A549 (cell line): ENCODE measurements around the gene MBP. TPM values are rescaled to one million over a fixed set of nuclear protein-coding genes. Genes with fewer than 3 reads are reported as not detected.

ENCODE experiments used
- ATAC-seq, 2 experiments: fragments of 200-7000 bp in 1 of 2; fragments of >200 bp in 1 of 2; cut with Nextera tagmentation in 1 of 2; cut with Tn5 transposase in 1 of 2; 3 replicates each; pipeline versions ENCODE4 v1.8.0 to v1.9.1; 2018 to 2020; ENCODE audit warnings: mild to moderate bottlenecking in 1 of 2, moderate library complexity in 1 of 2
- CTCF ChIA-PET: fragments of 300-600 bp; sonication (Branson Sonifier 250); formaldehyde crosslinking; extraction: SDS; loops from one replicate; lab custom pipeline; 2021; ENCODE audit warnings: antibody characterized with exemption, inconsistent platforms; lab: Yijun Ruan, JAX
- POLR2A ChIA-PET: fragments of 350-600 bp; formaldehyde crosslinking; extraction: SDS; loops from one replicate; lab custom pipeline; 2021; ENCODE audit warnings: antibody characterized with exemption, inconsistent platforms; lab: Yijun Ruan, JAX
- DNase-seq, 2 experiments: peaks; one replicate each; pipeline versions ENCODE4 v3.0.0 to v3.0.0-alpha.2; 2011 to 2016; ENCODE audit warnings: low read depth in 1 of 2, low spot score in 1 of 2
- FAIRE-seq: peaks from 2 replicates; lab custom pipeline; 2011; peaks lifted over from hg19 to GRCh38; lab: Jason Lieb, UNC
- H3K27ac ChIP-seq, 2 experiments: fragments of >200 bp; sonication (Bioruptor Twin); formaldehyde crosslinking; 3 replicates each; pipeline ENCODE4 v1.5.1; 2016 to 2017
- H3K4me1 ChIP-seq: fragments of >200 bp; sonication (Bioruptor Twin); formaldehyde crosslinking; 3 replicates; pipeline ENCODE4 v1.6.1; 2016
- H3K4me2 ChIP-seq: fragments of >200 bp; sonication (Bioruptor Twin); formaldehyde crosslinking; 3 replicates; pipeline ENCODE4 v1.6.1; 2016
- H3K4me3 ChIP-seq: fragments of >200 bp; sonication (Bioruptor Twin); formaldehyde crosslinking; 3 replicates; pipeline ENCODE4 v1.5.1; 2016
- H3K9me3 ChIP-seq: fragments of >200 bp; sonication (Bioruptor Twin); formaldehyde crosslinking; 3 replicates; pipeline ENCODE4 v1.6.1; 2016
- ATOH8 ChIP-seq: fragments of 250-450 bp; sonication (Bioruptor Pico); IDR thresholded peaks from 2 replicates; pipeline ENCODE4 v1.5.0; 2020; ENCODE audit warnings: low read depth, mild to moderate bottlenecking, moderate library complexity
- BHLHE40 ChIP-seq: IDR thresholded peaks from 2 replicates; pipeline ENCODE4 v1.6.1; 2012; ENCODE audit warnings: low read depth, low read length, inconsistent platforms
- CBX2 ChIP-seq: fragments of 200-600 bp; sonication (generic); IDR thresholded peaks from 2 replicates; pipeline ENCODE4 v1.6.1; 2016; ENCODE audit warnings: low read depth, mild to moderate bottlenecking, borderline replicate concordance
- CBX8 ChIP-seq: fragments of 200-600 bp; sonication (generic); IDR thresholded peaks from 2 replicates; pipeline ENCODE4 v1.6.1; 2016
- CEBPB ChIP-seq, 2 experiments: fragments of >200 bp in 1 of 2; sonication (Bioruptor Twin) in 1 of 2; formaldehyde crosslinking in 1 of 2; IDR thresholded peaks; 2 replicates each; pipeline ENCODE4 v1.6.1; 2012 to 2016
- ELK1 ChIP-seq: fragments of 150-350 bp; IDR thresholded peaks from 2 replicates; pipeline ENCODE4 v1.6.1; 2014; ENCODE audit warnings: low read depth, mild to moderate bottlenecking, low read length
- EP300 ChIP-seq, 2 experiments: fragments of >200 bp; sonication (Bioruptor Twin); formaldehyde crosslinking; IDR thresholded peaks; 2 replicates in 1 of 2; 3 replicates in 1 of 2; pipeline ENCODE4 v1.6.1; 2016 to 2017
- FOSL2 ChIP-seq, 2 experiments: fragments of 450-650 bp in 1 of 2; fragments of >200 bp in 1 of 2; sonication (Bioruptor Twin) in 1 of 2; formaldehyde crosslinking; IDR thresholded peaks; 2 replicates each; pipeline versions ENCODE4 v1.5.0 to v1.6.1; 2016 to 2020; ENCODE audit warnings: mild to moderate bottlenecking in 1 of 2, moderate library complexity in 1 of 2
- HES2 ChIP-seq: fragments of >200 bp; sonication (Bioruptor Twin); formaldehyde crosslinking; IDR thresholded peaks from 2 replicates; pipeline ENCODE4 v1.6.1; 2016
- HOXB5 ChIP-seq: fragments of 250-450 bp; sonication (Bioruptor Pico); IDR thresholded peaks from 2 replicates; pipeline ENCODE4 v1.5.0; 2020; ENCODE audit warnings: mild to moderate bottlenecking, moderate library complexity
- JUN ChIP-seq, 2 experiments: fragments of >200 bp; sonication (Bioruptor Twin); formaldehyde crosslinking; IDR thresholded peaks; 2 replicates in 1 of 2; 3 replicates in 1 of 2; pipeline ENCODE4 v1.6.1; 2016 to 2017
- JUNB ChIP-seq: fragments of >200 bp; sonication (Bioruptor Twin); formaldehyde crosslinking; IDR thresholded peaks from 2 replicates; pipeline ENCODE4 v1.6.1; 2016
- KDM5A ChIP-seq: fragments of 200-600 bp; sonication (generic); IDR thresholded peaks from 2 replicates; pipeline ENCODE4 v1.6.1; 2016; ENCODE audit warnings: antibody characterized with exemption, mild to moderate bottlenecking
- POLR2AphosphoS2 ChIP-seq: conservative IDR thresholded peaks from 2 replicates; pipeline ENCODE4 v1.6.1; 2012; ENCODE audit warnings: low read length, improper control_type of control experiment, inconsistent platforms
- RAD21 ChIP-seq, 2 experiments: fragments of >200 bp in 1 of 2; sonication (Bioruptor Twin) in 1 of 2; formaldehyde crosslinking in 1 of 2; IDR thresholded peaks in 1 of 2; conservative IDR thresholded peaks in 1 of 2; 2 replicates in 1 of 2; 3 replicates in 1 of 2; pipeline ENCODE4 v1.6.1; 2012 to 2018; ENCODE audit warnings: inconsistent platforms in 1 of 2
- RCOR1 ChIP-seq: fragments of 150-350 bp; IDR thresholded peaks from 2 replicates; pipeline ENCODE4 v1.6.1; 2014; ENCODE audit warnings: antibody characterized with exemption, low read length, low read depth
- RFX5 ChIP-seq: fragments of 450-650 bp; IDR thresholded peaks from 2 replicates; pipeline ENCODE4 v1.7.1; 2014; ENCODE audit warnings: antibody characterized with exemption, mild to moderate bottlenecking, moderate library complexity
- RNF2 ChIP-seq: fragments of 200-600 bp; sonication (generic); IDR thresholded peaks from 2 replicates; pipeline ENCODE4 v1.6.1; 2016; ENCODE audit warnings: low read depth, mild to moderate bottlenecking, antibody characterized with exemption, moderate library complexity, borderline replicate concordance
- SMC3 ChIP-seq: fragments of >200 bp; sonication (Bioruptor Twin); formaldehyde crosslinking; IDR thresholded peaks from 3 replicates; pipeline ENCODE4 v1.6.1; 2018; ENCODE audit warnings: inconsistent platforms
- ZNF302 ChIP-seq: fragments of 250-450 bp; sonication (Bioruptor Pico); IDR thresholded peaks from 2 replicates; pipeline ENCODE4 v1.9.0; 2021; ENCODE audit warnings: inconsistent platforms, mild to moderate bottlenecking, moderate library complexity
- ZSCAN20 ChIP-seq: fragments of 250-450 bp; sonication (Bioruptor Pico); IDR thresholded peaks from 2 replicates; pipeline ENCODE4 v1.8.0; 2022; ENCODE audit warnings: mild to moderate bottlenecking, moderate library complexity
- WGBS: methylation state at CpG from one replicate; pipeline ENCODE4 v1.1.6; 2017; ENCODE audit errors: missing lambda C conversion rate; 5-methylcytosine and 5-hydroxymethylcytosine counted together
- polyA plus RNA-seq, 4 experiments: library from polyadenylated mRNA; depleted of rRNA in 3 of 4; stranded (reverse); fragments of >200 nt; fragmentation: RNase III in 1 of 4; extraction: RNeasy Plus Mini Kit Qiagen cat#74134 plus additional on column Dnase treatment in 1 of 4; gene quantifications; 2 replicates in 3 of 4; 3 replicates in 1 of 4; pipeline ENCODE4 v1.2.3, GENCODE V29; 2011 to 2017
- TF ChIP-seq, protein P1 (sequence below): fragments of >200 bp; sonication (Bioruptor Twin); formaldehyde crosslinking; IDR thresholded peaks from 3 replicates; pipeline ENCODE4 v1.6.1; 2016
- TF ChIP-seq, protein P2 (sequence below): IDR thresholded peaks from 2 replicates; pipeline ENCODE4 v1.6.1; 2012
- TF ChIP-seq, protein P3 (sequence below): IDR thresholded peaks from 2 replicates; pipeline ENCODE4 v1.6.1; 2012; ENCODE audit warnings: low read depth, borderline replicate concordance

Gene MBP
- polyA plus RNA-seq, 2 of the 4 experiments (the other 2 are of a cell fraction) = 8.6 to 33.1 TPM

DNA sequence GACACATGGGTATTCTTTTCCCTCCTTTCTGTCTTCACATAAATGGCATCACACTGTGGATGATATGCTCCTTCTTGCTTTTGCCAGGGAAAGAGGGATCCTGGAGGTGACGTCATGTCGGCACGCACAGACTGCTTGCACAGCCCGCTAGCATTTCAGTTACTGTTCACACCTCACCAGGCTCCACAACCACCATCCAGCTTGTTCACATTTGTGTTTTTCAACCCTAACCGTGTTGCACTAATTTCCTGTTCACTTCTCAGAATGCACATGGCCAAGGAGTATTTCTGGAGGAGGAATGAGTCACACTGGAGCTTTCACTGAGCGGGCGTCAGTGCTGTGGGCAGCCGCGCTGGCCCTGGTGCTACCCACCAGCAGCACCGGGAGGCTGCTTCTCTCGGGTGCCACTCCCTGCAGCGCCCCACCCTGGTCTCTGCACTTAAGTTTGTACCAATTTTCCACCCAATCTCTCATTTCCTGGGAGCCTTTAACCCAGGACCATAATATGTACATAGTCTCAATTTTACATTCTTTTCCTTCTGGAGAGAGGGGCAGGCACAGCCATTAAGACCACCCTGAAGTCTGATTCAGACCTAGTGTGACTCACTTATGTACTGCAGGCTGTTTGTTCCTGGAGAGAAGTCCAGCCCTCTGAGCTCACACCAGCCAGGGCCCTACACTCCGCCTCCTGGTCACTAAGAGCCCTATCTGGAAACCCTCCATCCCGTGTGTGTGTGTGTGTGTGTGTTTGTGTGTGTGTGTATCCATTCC lies 65.1 kb downstream of the MBP start:
- WGBS = 0% methylated on average over 12 of the region's 14 CpGs
- H3K27ac ChIP-seq = peak overlapping the region; percentile 92 to 95
- DNase-seq (peak; percentile 55 to 93), FAIRE-seq (no peak), ATAC-seq (peak; percentile 81 to 89)
- peaks cover 7% of the 10 kb centered on the region; the same call in 2 of the 3 replicates for H3K9me3 ChIP-seq
- peak overlapping the region; percentile 71 for H3K4me2 ChIP-seq
- POLR2A ChIA-PET = interaction anchor here (0.7 to 2.2 kb wide), 3 partner anchors 34 to 144 kb away, joined by 3 to 9 read pairs (median 4); no protein-coding TSS in a partner anchor
- TF ChIP-seq, protein P1, sequence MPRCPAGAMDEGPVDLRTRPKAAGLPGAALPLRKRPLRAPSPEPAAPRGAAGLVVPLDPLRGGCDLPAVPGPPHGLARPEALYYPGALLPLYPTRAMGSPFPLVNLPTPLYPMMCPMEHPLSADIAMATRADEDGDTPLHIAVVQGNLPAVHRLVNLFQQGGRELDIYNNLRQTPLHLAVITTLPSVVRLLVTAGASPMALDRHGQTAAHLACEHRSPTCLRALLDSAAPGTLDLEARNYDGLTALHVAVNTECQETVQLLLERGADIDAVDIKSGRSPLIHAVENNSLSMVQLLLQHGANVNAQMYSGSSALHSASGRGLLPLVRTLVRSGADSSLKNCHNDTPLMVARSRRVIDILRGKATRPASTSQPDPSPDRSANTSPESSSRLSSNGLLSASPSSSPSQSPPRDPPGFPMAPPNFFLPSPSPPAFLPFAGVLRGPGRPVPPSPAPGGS = peak; percentile 52; the same call in 1 of the 3 replicates
- 0 out of 4 replicates have a peak, but pooled peaks of 1 of the 2 experiments have one; percentile 19 for TF ChIP-seq CEBPB (IDR thresholded peaks at IDR 0.05)
- TF ChIP-seq BHLHE40 = no peak
- TF ChIP-seq FOSL2 (IDR thresholded peaks at IDR 0.05) = peak; percentile 65
- peak; percentile 87 for TF ChIP-seq FOSL2 (CRISPR knock-in tag; IDR thresholded peaks at IDR 0.05)
- TF ChIP-seq JUN (IDR thresholded peaks at IDR 0.05) = peak; percentile 44 to 59; a peak in 3 of 5 replicates
- TF ChIP-seq, protein P2, sequence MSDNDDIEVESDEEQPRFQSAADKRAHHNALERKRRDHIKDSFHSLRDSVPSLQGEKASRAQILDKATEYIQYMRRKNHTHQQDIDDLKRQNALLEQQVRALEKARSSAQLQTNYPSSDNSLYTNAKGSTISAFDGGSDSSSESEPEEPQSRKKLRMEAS = peak; percentile 50; the same call in 1 of the 2 replicates
- no peak for TF ChIP-seq KDM5A
- TF ChIP-seq ATOH8 (CRISPR knock-in tag) = no peak; the same call in 1 of the 2 replicates
- TF ChIP-seq SMC3 = peak; percentile 18; the same call in 1 of the 3 replicates
- TF ChIP-seq ZSCAN20 (CRISPR knock-in tag) = 0 out of 2 replicates have a peak, but pooled peaks have one; percentile 18
- TF ChIP-seq RAD21 (conservative IDR thresholded peaks at IDR 0.05 in 1 of 2, IDR thresholded peaks at IDR 0.05 in 1 of 2) = peak in 1 of 2 experiments; percentile 10; a peak in 2 of 5 replicates
- TF ChIP-seq JUNB = peak; percentile 78
- no peak for TF ChIP-seq HOXB5
- TF ChIP-seq, protein P3, sequence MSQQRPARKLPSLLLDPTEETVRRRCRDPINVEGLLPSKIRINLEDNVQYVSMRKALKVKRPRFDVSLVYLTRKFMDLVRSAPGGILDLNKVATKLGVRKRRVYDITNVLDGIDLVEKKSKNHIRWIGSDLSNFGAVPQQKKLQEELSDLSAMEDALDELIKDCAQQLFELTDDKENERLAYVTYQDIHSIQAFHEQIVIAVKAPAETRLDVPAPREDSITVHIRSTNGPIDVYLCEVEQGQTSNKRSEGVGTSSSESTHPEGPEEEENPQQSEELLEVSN = 0 out of 2 replicates have a peak, but pooled peaks have one; percentile 31
- peak; percentile 61 to 66; a peak in 2 of 5 replicates for TF ChIP-seq EP300 (IDR thresholded peaks at IDR 0.05)
- peaks cover 80% of the 10 kb centered on the region for H3K4me1 ChIP-seq
- CTCF ChIA-PET = interaction anchor here (0.6 to 4.3 kb wide), 11 partner anchors 9 to 144 kb away, joined by 3 to 24 read pairs (median 4); no protein-coding TSS in a partner anchor
- H3K4me3 ChIP-seq = no peak overlapping the region

GRCh38 chr18:77066689-77067088 lies 65.9 kb downstream of the MBP start:
- peak overlapping the region; percentile 92 to 95 for H3K27ac ChIP-seq
- FAIRE-seq (no peak), DNase-seq (no peak), ATAC-seq (no peak)
- peak overlapping the region; percentile 71 for H3K4me2 ChIP-seq
- CTCF ChIA-PET = interaction anchor here (0.6 to 4.3 kb wide), 10 partner anchors 8 to 145 kb away, joined by 3 to 24 read pairs (median 4); no protein-coding TSS in a partner anchor
- peaks cover 78% of the 10 kb centered on the region for H3K4me1 ChIP-seq
- H3K9me3 ChIP-seq = peaks cover 7% of the 10 kb centered on the region; the same call in 2 of the 3 replicates
- no peak overlapping the region for H3K4me3 ChIP-seq
- WGBS = 80% methylated on average over 8 of the region's 9 CpGs
- POLR2A ChIA-PET = interaction anchor here (1.0 to 2.2 kb wide), 2 partner anchors 48 to 145 kb away, joined by 3 to 9 read pairs; no protein-coding TSS in a partner anchor
- TF ChIP-seq ZNF302 (CRISPR knock-in tag) (no peak), ATOH8 (CRISPR knock-in tag) (no peak), POLR2AphosphoS2 (no peak), RCOR1 (no peak), ELK1 (no peak), JUNB (no peak), RFX5 (no peak), ZSCAN20 (CRISPR knock-in tag) (no peak), CBX8 (no peak), RNF2 (no peak), HES2 (no peak), CBX2 (no peak)
- TF ChIP-seq, protein P3 = no peak
- TF ChIP-seq, protein P2 = no peak
- TF ChIP-seq, protein P1 = no peak
